Neural cell (in vitro differentiated cells): ENCODE data around the gene FOXL2. TPM values are rescaled to one million over a fixed set of nuclear protein-coding genes. Genes with fewer than 3 reads are reported as not detected.

ENCODE experiments used
- H2AFZ ChIP-seq: fragments of 200-600, 300-800 bp; sonication (generic), shearing (Covaris generic); 2 replicates; pipeline ENCODE4 v1.6.0; 2014; ENCODE audit warnings: low read depth, mild to moderate bottlenecking, antibody characterized with exemption, low read length, moderate library complexity
- H3F3A ChIP-seq: fragments of 200-600 bp; shearing (Covaris generic); 2 replicates; pipeline ENCODE4 v1.6.1; 2016; ENCODE audit warnings: mild to moderate bottlenecking, moderate library complexity, mixed read lengths, antibody characterized with exemption, low read length; ENCODE audit not compliant: insufficient read depth, poor library complexity, severe bottlenecking
- H3K27ac ChIP-seq: fragments of 200-600, 300-800 bp; sonication (generic), shearing (Covaris generic); 2 replicates; pipeline ENCODE4 v1.5.1; 2014; ENCODE audit warnings: mild to moderate bottlenecking, low read length, moderate library complexity
- H3K27me3 ChIP-seq: fragments of 300-800, 200-600 bp; sonication (generic), shearing (Covaris generic); 2 replicates; pipeline ENCODE4 v1.6.0; 2014; ENCODE audit warnings: mild to moderate bottlenecking, low read depth, low read length, moderate library complexity; ENCODE audit not compliant: insufficient read depth
- H3K36me3 ChIP-seq: fragments of 300-800, 200-600 bp; sonication (generic), shearing (Covaris generic); 2 replicates; pipeline ENCODE4 v1.5.1; 2014; ENCODE audit warnings: mild to moderate bottlenecking, antibody characterized with exemption, low read length, moderate library complexity; ENCODE audit not compliant: insufficient read depth
- H3K4me2 ChIP-seq: fragments of 300-800, 200-600 bp; sonication (generic), shearing (Covaris generic); 2 replicates; pipeline ENCODE4 v1.6.0; 2014; ENCODE audit warnings: mild to moderate bottlenecking, low read length
- H3K4me3 ChIP-seq: fragments of 300-800, 200-600 bp; sonication (generic), shearing (Covaris generic); 2 replicates; pipeline ENCODE4 v1.5.1; 2014; ENCODE audit warnings: mild to moderate bottlenecking, low read length, moderate library complexity
- H3K79me2 ChIP-seq: fragments of 200-600 bp; shearing (Covaris generic); replicated peaks from 2 replicates; pipeline ENCODE4 v1.6.0; 2014; ENCODE audit warnings: mild to moderate bottlenecking, low read length, moderate library complexity; ENCODE audit not compliant: insufficient read depth
- H3K9ac ChIP-seq: fragments of 300-800, 200-600 bp; sonication (generic), shearing (Covaris generic); 2 replicates; pipeline ENCODE4 v1.6.1; 2016; ENCODE audit warnings: mild to moderate bottlenecking, low read length, mixed read lengths
- H3K9me2 ChIP-seq: fragments of 200-600 bp; shearing (Covaris generic); 2 replicates; pipeline ENCODE4 v1.6.1; 2016; ENCODE audit warnings: mild to moderate bottlenecking, low read length, mixed read lengths; ENCODE audit not compliant: insufficient read depth
- H3K9me3 ChIP-seq: fragments of 200-600, 300-800 bp; sonication (generic), shearing (Covaris generic); 2 replicates; pipeline ENCODE4 v1.6.1; 2016; ENCODE audit warnings: mild to moderate bottlenecking, mixed run types, low read length, moderate library complexity, mixed read lengths
- H4K20me1 ChIP-seq: fragments of 200-600 bp; shearing (Covaris generic); 2 replicates; pipeline ENCODE4 v1.6.1; 2016; ENCODE audit warnings: mild to moderate bottlenecking, mixed run types; ENCODE audit not compliant: insufficient read depth
- EP300 ChIP-seq: fragments of 450-650 bp; conservative IDR thresholded peaks from 2 replicates; pipeline ENCODE4 v1.6.1; 2014; ENCODE audit warnings: antibody characterized with exemption, mild to moderate bottlenecking, moderate library complexity; ENCODE audit not compliant: poor library complexity, severe bottlenecking
- EZH2 ChIP-seq: fragments of 200-600, 300-800 bp; shearing (Covaris generic), sonication (generic); IDR thresholded peaks from 2 replicates; pipeline ENCODE4 v1.6.1; 2014; ENCODE audit warnings: antibody characterized with exemption, low read length, borderline replicate concordance, mild to moderate bottlenecking; ENCODE audit not compliant: insufficient read depth, poor library complexity, severe bottlenecking
- MXI1 ChIP-seq: fragments of 450-650 bp; conservative IDR thresholded peaks from 2 replicates; pipeline ENCODE4 v1.6.1; 2014; ENCODE audit warnings: antibody characterized with exemption, mild to moderate bottlenecking; ENCODE audit not compliant: poor library complexity, severe bottlenecking
- POLR2AphosphoS5 ChIP-seq: IDR thresholded peaks from 2 replicates; pipeline ENCODE4 v1.6.1; 2012
- RAD21 ChIP-seq: fragments of 450-650 bp; conservative IDR thresholded peaks from 2 replicates; pipeline ENCODE4 v1.6.1; 2014; ENCODE audit warnings: antibody characterized with exemption, mild to moderate bottlenecking, moderate library complexity
- SMC3 ChIP-seq: fragments of 450-650 bp; conservative IDR thresholded peaks from 2 replicates; pipeline ENCODE4 v1.6.1; 2014; ENCODE audit warnings: antibody characterized with exemption, mild to moderate bottlenecking, moderate library complexity; ENCODE audit not compliant: poor library complexity
- TAF1 ChIP-seq: IDR thresholded peaks from 2 replicates; pipeline ENCODE4 v1.6.1; 2012; ENCODE audit warnings: low read depth
- polyA plus RNA-seq: library from polyadenylated mRNA; depleted of rRNA; stranded (reverse); fragments of >200 nt; gene quantifications from 2 replicates; pipeline ENCODE4 v1.2.3, GENCODE V29; 2014
- TF ChIP-seq, protein P1 (sequence below): IDR thresholded peaks from 2 replicates; pipeline ENCODE4 v1.6.1; 2012; ENCODE audit warnings: borderline replicate concordance
- TF ChIP-seq, protein P2 (sequence below): fragments of 450-650 bp; IDR thresholded peaks from 2 replicates; pipeline ENCODE4 v1.5.1; 2014; ENCODE audit warnings: antibody characterized with exemption, mild to moderate bottlenecking, moderate library complexity; ENCODE audit not compliant: poor library complexity, severe bottlenecking

Gene FOXL2
- polyA plus RNA-seq, 1 donor from 2014 or later, result not detected

- Histone ChIP-seq H3F3A (no peaks in the 10 kb centered on the region), H3K36me3 (no peaks in the 10 kb centered on the region), H4K20me1 (no peaks in the 10 kb centered on the region), H3K27ac (no peak overlapping the region), H3K79me2 (no peaks in the 10 kb centered on the region), H3K9me2 (no peaks in the 10 kb centered on the region), H3K4me2 (no peak overlapping the region), H3K4me3 (no peak overlapping the region), H3K9ac (no peak overlapping the region), H3K27me3 (no peaks in the 10 kb centered on the region), H3K9me3 (no peaks in the 10 kb centered on the region), H2AFZ (no peak overlapping the region)
- TF ChIP-seq, protein P1, sequence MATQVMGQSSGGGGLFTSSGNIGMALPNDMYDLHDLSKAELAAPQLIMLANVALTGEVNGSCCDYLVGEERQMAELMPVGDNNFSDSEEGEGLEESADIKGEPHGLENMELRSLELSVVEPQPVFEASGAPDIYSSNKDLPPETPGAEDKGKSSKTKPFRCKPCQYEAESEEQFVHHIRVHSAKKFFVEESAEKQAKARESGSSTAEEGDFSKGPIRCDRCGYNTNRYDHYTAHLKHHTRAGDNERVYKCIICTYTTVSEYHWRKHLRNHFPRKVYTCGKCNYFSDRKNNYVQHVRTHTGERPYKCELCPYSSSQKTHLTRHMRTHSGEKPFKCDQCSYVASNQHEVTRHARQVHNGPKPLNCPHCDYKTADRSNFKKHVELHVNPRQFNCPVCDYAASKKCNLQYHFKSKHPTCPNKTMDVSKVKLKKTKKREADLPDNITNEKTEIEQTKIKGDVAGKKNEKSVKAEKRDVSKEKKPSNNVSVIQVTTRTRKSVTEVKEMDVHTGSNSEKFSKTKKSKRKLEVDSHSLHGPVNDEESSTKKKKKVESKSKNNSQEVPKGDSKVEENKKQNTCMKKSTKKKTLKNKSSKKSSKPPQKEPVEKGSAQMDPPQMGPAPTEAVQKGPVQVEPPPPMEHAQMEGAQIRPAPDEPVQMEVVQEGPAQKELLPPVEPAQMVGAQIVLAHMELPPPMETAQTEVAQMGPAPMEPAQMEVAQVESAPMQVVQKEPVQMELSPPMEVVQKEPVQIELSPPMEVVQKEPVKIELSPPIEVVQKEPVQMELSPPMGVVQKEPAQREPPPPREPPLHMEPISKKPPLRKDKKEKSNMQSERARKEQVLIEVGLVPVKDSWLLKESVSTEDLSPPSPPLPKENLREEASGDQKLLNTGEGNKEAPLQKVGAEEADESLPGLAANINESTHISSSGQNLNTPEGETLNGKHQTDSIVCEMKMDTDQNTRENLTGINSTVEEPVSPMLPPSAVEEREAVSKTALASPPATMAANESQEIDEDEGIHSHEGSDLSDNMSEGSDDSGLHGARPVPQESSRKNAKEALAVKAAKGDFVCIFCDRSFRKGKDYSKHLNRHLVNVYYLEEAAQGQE, result no peak
- TF ChIP-seq POLR2AphosphoS5, result no peak
Observed at GRCh38 chr3:138902171-138902570, 44.8 kb downstream of the FOXL2 start.

DNA sequence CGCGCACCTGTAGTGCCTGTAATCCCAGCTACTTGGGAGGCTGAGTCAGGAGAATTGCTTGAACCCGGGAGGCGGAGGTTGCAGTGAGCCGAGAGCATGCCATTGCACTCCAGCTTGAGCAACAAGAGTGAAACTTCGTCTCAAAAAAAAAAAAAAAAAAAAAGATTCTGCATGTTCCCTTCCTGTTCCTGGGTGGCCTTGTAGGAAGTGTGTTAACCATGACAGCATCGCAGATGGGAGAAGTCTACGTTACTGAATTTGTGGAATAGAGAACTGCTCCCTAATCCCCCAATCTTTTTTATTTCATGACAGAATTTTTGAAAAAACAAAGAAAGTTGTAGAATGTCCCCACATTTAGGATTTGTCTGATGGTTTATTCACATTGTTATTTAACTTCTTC, 45.4 kb downstream of the FOXL2 start:
- Histone ChIP-seq H3K9me2 (no peaks in the 10 kb centered on the region), H3K36me3 (no peaks in the 10 kb centered on the region), H3K4me3 (no peak overlapping the region), H3F3A (no peaks in the 10 kb centered on the region), H3K79me2 (no peaks in the 10 kb centered on the region), H3K9ac (no peak overlapping the region), H2AFZ (no peak overlapping the region), H3K27ac (no peak overlapping the region), H3K9me3 (no peaks in the 10 kb centered on the region), H4K20me1 (no peaks in the 10 kb centered on the region), H3K27me3 (no peaks in the 10 kb centered on the region), H3K4me2 (no peak overlapping the region)
- TF ChIP-seq, protein P1, result no peak
- TF ChIP-seq, protein P2, sequence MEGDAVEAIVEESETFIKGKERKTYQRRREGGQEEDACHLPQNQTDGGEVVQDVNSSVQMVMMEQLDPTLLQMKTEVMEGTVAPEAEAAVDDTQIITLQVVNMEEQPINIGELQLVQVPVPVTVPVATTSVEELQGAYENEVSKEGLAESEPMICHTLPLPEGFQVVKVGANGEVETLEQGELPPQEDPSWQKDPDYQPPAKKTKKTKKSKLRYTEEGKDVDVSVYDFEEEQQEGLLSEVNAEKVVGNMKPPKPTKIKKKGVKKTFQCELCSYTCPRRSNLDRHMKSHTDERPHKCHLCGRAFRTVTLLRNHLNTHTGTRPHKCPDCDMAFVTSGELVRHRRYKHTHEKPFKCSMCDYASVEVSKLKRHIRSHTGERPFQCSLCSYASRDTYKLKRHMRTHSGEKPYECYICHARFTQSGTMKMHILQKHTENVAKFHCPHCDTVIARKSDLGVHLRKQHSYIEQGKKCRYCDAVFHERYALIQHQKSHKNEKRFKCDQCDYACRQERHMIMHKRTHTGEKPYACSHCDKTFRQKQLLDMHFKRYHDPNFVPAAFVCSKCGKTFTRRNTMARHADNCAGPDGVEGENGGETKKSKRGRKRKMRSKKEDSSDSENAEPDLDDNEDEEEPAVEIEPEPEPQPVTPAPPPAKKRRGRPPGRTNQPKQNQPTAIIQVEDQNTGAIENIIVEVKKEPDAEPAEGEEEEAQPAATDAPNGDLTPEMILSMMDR, result no peak
- TF ChIP-seq RAD21 (no peak), SMC3 (no peak), EZH2 (no peak), POLR2AphosphoS5 (no peak), TAF1 (no peak), MXI1 (no peak), EP300 (no peak)
